Kidney (tissue), 14 donors: ENCODE measurements around the gene ASIC5. TPM values are rescaled to one million over a fixed set of nuclear protein-coding genes. Genes with fewer than 3 reads are reported as not detected.

Source experiments
- DNase-seq, 5 donors: peaks; one replicate each; pipeline ENCODE4 v3.0.0-alpha.2; 2013 to 2020
- FAIRE-seq: peaks from 2 replicates; lab custom pipeline; 2012; peaks lifted over from hg19 to GRCh38; lab: Jason Lieb, UNC
- H3K27ac ChIP-seq, 2 donors: one replicate each; pipeline ENCODE4 v1.7.0; 2013; ENCODE audit warnings: low read depth in 2 of 2, low read length in 2 of 2, inconsistent platforms in 1 of 2
- H3K27me3 ChIP-seq: one replicate; pipeline ENCODE4 v1.7.1; 2013; ENCODE audit warnings: low read length, inconsistent platforms; ENCODE audit not compliant: control insufficient read depth, insufficient read depth
- H3K36me3 ChIP-seq, 3 donors: one replicate each; pipeline versions ENCODE4 v1.7.0 to v1.7.1; 2013; ENCODE audit warnings: low read length in 3 of 3, control low read depth in 1 of 3, inconsistent platforms in 1 of 3; ENCODE audit not compliant: insufficient read depth in 3 of 3, control insufficient read depth in 2 of 3
- H3K4me1 ChIP-seq, 3 donors: one replicate each; pipeline versions ENCODE4 v1.7.0 to v1.7.1; 2013; ENCODE audit warnings: low read length in 3 of 3, inconsistent platforms in 1 of 3, low read depth in 1 of 3; ENCODE audit not compliant: control insufficient read depth in 2 of 3, insufficient read depth in 2 of 3
- H3K4me3 ChIP-seq, 3 donors: one replicate each; pipeline versions ENCODE4 v1.7.0 to v1.8.1; 2013; ENCODE audit warnings: low read length in 3 of 3, control low read depth in 1 of 3, inconsistent platforms in 1 of 3
- H3K9ac ChIP-seq, 3 donors: one replicate each; pipeline versions ENCODE4 v1.7.0 to v1.7.1; 2013; ENCODE audit warnings: low read length in 3 of 3, control low read depth in 1 of 3, inconsistent platforms in 1 of 3
- H3K9me3 ChIP-seq, 3 donors: one replicate each; pipeline versions ENCODE4 v1.7.0 to v1.7.1; 2013; ENCODE audit warnings: low read length in 3 of 3, control low read depth in 1 of 3, inconsistent platforms in 1 of 3; ENCODE audit not compliant: control insufficient read depth in 2 of 3, insufficient read depth in 1 of 3
- CTCF ChIP-seq: IDR thresholded peaks from 3 replicates; pipeline ENCODE4 v1.5.1; 2012; ENCODE audit warnings: mild to moderate bottlenecking, moderate library complexity, borderline replicate concordance; ENCODE audit not compliant: insufficient read depth; ENCODE audit errors: extremely low read depth
- intact Hi-C: fragments of 100-400 bp; cut with DNase I; formaldehyde crosslinking; loops from one replicate; pipeline ENCODE4 v1.11.1; 2022
- polyA plus RNA-seq: library from polyadenylated mRNA; stranded (reverse); fragments of 350-450 nt; fragmentation: Illumina TruSeq; extraction: RNeasy Lipid Tissue Mini Kit (QIAGEN cat#74804); gene quantifications from one replicate; pipeline ENCODE4 v1.2.3, GENCODE V29; 2014; ENCODE audit warnings: low read depth, low replicate concordance; ENCODE audit not compliant: insufficient read depth
- total RNA-seq: library from RNA; stranded (reverse); fragmentation: NEBNext Ultra II Directional; extraction: Animal tissue kit (Norgen Biotek cat#: 25700); gene quantifications from one replicate; pipeline ENCODE4 v1.2.1, GENCODE V29; 2021
- donor health status: control.
- donor health status: control.
- donor health status: control.
- donor health status: control.
- donor health status: control.
- donor health status: DM: yes; HTN: yes; CAD: no.
- donor health status: Normal renal cell carcinoma (clear cell type).

Gene ASIC5
- total and polyA plus RNA-seq, 2 donors from 2014 or later: not detected

- Histone ChIP-seq H3K27me3 (no peaks in the 10 kb centered on the region), H3K36me3 (no peaks in the 10 kb centered on the region), H3K9ac (no peak overlapping the region), H3K9me3 (no peaks in the 10 kb centered on the region), H3K4me3 (no peak overlapping the region), H3K27ac (no peak overlapping the region), H3K4me1 (no peaks in the 10 kb centered on the region)
- peak; percentile 77 for FAIRE-seq
- intact Hi-C loops: no loop called here
- DNase-seq: no peak
- no peak for TF ChIP-seq CTCF
Observed at GRCh38 chr4:155853189-155853588, 12.9 kb downstream of the ASIC5 start.

GRCh38 chr4:155849042-155849441 lies 17.0 kb downstream of the ASIC5 start:
- no peak overlapping the region for H3K4me3 ChIP-seq
- no peaks in the 10 kb centered on the region for H3K27me3 ChIP-seq
- no peak overlapping the region for H3K27ac ChIP-seq

GRCh38 chr4:155846929-155847328 lies 19.1 kb downstream of the ASIC5 start:
- Histone ChIP-seq H3K4me3 (no peak overlapping the region), H3K36me3 (no peaks in the 10 kb centered on the region), H3K4me1 (no peaks in the 10 kb centered on the region), H3K9me3 (no peaks in the 10 kb centered on the region), H3K27me3 (no peaks in the 10 kb centered on the region), H3K27ac (no peak overlapping the region), H3K9ac (no peak overlapping the region)
- intact Hi-C loops: no loop called here
- DNase-seq (no peak), FAIRE-seq (no peak)
- TF ChIP-seq CTCF: no peak

More at GRCh38 chr4:155849042-155849441, 17.0 kb downstream of the ASIC5 start:
- no peak overlapping the region for H3K9ac ChIP-seq
- no peaks in the 10 kb centered on the region for H3K4me1 ChIP-seq
- DNase-seq (no peak), FAIRE-seq (no peak)
- H3K36me3 ChIP-seq: no peaks in the 10 kb centered on the region
- intact Hi-C loops: no loop called here
- H3K9me3 ChIP-seq: no peaks in the 10 kb centered on the region
- TF ChIP-seq CTCF: no peak

GRCh38 chr4:155842080-155842479 lies 24.0 kb downstream of the ASIC5 start:
- FAIRE-seq: no peak

More at GRCh38 chr4:155842080-155842479, 24.0 kb downstream of the ASIC5 start:
- Histone ChIP-seq H3K27ac (no peak overlapping the region), H3K4me1 (no peaks in the 10 kb centered on the region), H3K27me3 (no peaks in the 10 kb centered on the region), H3K4me3 (no peak overlapping the region), H3K9me3 (no peaks in the 10 kb centered on the region), H3K9ac (no peak overlapping the region), H3K36me3 (no peaks in the 10 kb centered on the region)
- no peak for DNase-seq
- no peak for TF ChIP-seq CTCF
- intact Hi-C loops: no loop called here
